ENCODE results near the gene MAPRE2.

MAPRE2 gene

DNA sequence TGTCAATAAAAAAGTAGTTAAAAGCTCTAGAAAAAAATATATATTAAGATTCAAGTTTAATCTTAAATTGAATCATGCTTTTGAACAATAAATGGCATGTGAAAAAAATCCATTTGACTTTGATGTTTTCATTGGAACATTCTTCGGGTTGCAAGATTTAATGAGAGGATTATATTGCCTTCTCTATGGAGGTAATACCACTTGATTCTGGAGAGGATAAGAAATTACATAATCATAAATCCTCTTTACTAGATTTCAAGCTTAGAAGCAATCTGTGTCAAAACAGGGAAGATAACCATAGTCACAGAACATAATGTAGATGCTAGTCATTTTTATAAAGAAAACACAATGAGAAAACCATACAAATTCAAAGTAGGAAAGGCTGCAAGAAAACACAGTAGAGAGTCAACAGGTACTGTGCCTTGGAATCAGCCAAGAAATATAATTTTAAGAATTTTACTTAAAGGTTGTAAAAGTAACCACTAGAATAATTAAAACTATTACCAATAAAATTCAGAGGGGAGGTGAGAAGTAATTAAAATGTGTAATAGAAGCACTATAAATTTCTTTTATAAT, 18.7 kb upstream of the MAPRE2 start:
- H3K79me2 ChIP-seq (ENCODE audit: control insufficient read depth, low read length), result no peaks in the 10 kb centered on the region
- no peaks in the 10 kb centered on the region for H4K20me1 ChIP-seq (ENCODE audit: control insufficient read depth, insufficient read depth, low read depth, low read length)
- H3K9me2 ChIP-seq (replicated peaks; ENCODE audit: control insufficient read depth, low read length), result no peaks in the 10 kb centered on the region
- H3K4me3 ChIP-seq (ENCODE audit: low read length), result no peak overlapping the region
- peaks cover 12% of the 10 kb centered on the region for H3K4me1 ChIP-seq (ENCODE audit: control insufficient read depth, low read length)
- no peaks in the 10 kb centered on the region for H3K27me3 ChIP-seq (ENCODE audit: control insufficient read depth, low read length)
- no peaks in the 10 kb centered on the region for H3K9me3 ChIP-seq (ENCODE audit: control insufficient read depth, insufficient read depth, low read length)
- no peak overlapping the region for H3K27ac ChIP-seq (ENCODE audit: low read depth, low read length)
- no peaks in the 10 kb centered on the region for H3K36me3 ChIP-seq (ENCODE audit: control insufficient read depth, low read length)
- no peak overlapping the region for H3K4me2 ChIP-seq (ENCODE audit: low read length)
- TF ChIP-seq, protein P1, sequence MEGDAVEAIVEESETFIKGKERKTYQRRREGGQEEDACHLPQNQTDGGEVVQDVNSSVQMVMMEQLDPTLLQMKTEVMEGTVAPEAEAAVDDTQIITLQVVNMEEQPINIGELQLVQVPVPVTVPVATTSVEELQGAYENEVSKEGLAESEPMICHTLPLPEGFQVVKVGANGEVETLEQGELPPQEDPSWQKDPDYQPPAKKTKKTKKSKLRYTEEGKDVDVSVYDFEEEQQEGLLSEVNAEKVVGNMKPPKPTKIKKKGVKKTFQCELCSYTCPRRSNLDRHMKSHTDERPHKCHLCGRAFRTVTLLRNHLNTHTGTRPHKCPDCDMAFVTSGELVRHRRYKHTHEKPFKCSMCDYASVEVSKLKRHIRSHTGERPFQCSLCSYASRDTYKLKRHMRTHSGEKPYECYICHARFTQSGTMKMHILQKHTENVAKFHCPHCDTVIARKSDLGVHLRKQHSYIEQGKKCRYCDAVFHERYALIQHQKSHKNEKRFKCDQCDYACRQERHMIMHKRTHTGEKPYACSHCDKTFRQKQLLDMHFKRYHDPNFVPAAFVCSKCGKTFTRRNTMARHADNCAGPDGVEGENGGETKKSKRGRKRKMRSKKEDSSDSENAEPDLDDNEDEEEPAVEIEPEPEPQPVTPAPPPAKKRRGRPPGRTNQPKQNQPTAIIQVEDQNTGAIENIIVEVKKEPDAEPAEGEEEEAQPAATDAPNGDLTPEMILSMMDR (IDR thresholded peaks at IDR 0.05; ENCODE audit: low read depth, low read length, poor library complexity, severe bottlenecking), result no peak
- no peak for TF ChIP-seq EZH2phosphoT487 (IDR thresholded peaks at IDR 0.05; ENCODE audit: borderline replicate concordance, low read length)
- no peaks in the 10 kb centered on the region for H3F3A ChIP-seq (ENCODE audit: control insufficient read depth, insufficient read depth)

DNA sequence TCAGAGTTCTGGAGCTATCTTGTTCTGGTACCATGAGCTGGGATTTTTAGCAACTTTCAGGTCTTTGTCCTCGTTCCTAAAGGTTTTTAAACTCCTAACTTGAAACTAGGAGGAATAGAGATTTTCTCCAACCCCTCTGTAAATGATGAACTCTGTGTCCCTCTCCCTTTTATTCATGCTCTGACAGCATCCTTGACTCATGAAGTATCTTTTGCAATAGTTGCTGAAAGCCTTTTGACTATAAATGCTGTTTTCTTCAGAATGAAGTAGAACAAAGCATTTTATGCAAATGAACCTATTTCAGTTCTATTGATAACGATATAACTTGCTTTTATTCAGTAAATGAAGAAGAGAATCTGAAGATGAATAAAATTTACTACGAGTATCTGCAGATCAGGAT, 17.0 kb upstream of the MAPRE2 start:
- Histone ChIP-seq H3K9me2 (replicated peaks; ENCODE audit: control insufficient read depth, low read length) (no peaks in the 10 kb centered on the region), H3K36me3 (ENCODE audit: control insufficient read depth, low read length) (no peaks in the 10 kb centered on the region), H3K4me3 (ENCODE audit: low read length) (no peak overlapping the region), H3K4me1 (ENCODE audit: control insufficient read depth, low read length) (peaks cover 14% of the 10 kb centered on the region), H3K79me2 (ENCODE audit: control insufficient read depth, low read length) (no peaks in the 10 kb centered on the region), H3F3A (ENCODE audit: control insufficient read depth, insufficient read depth) (no peaks in the 10 kb centered on the region), H3K9me3 (ENCODE audit: control insufficient read depth, insufficient read depth, low read length) (no peaks in the 10 kb centered on the region), H3K27ac (ENCODE audit: low read depth, low read length) (no peak overlapping the region), H4K20me1 (ENCODE audit: control insufficient read depth, insufficient read depth, low read depth, low read length) (no peaks in the 10 kb centered on the region), H3K27me3 (ENCODE audit: control insufficient read depth, low read length) (no peaks in the 10 kb centered on the region), H3K4me2 (ENCODE audit: low read length) (no peak overlapping the region)
- TF ChIP-seq, protein P1 (IDR thresholded peaks at IDR 0.05; ENCODE audit: low read depth, low read length, poor library complexity, severe bottlenecking), result no peak
- no peak for TF ChIP-seq EZH2phosphoT487 (IDR thresholded peaks at IDR 0.05; ENCODE audit: borderline replicate concordance, low read length)

DNA sequence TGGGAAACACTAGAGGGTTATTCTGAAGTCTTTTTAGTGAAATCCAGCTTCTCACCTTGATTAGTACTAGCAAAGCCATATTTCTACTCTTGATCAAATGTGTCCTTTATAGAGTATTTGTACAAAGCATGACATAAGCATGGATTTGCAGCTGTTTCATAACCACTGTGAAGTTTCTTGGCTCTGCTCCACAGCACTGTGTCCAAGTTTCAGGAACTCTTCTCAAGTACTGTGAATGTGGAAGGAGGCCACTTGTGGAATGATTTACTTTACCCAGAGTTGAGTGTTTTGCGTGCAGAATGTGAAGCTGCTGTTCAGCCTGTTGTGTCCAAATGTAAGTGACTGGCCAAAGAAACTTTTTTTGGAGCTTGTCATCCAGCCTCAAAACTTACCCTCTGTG, 16.2 kb upstream of the MAPRE2 start:
- no peak for TF ChIP-seq EZH2phosphoT487 (IDR thresholded peaks at IDR 0.05; ENCODE audit: borderline replicate concordance, low read length)
- TF ChIP-seq, protein P1 (IDR thresholded peaks at IDR 0.05; ENCODE audit: low read depth, low read length, poor library complexity, severe bottlenecking), result no peak
- Histone ChIP-seq H3K4me2 (ENCODE audit: low read length) (no peak overlapping the region), H3K4me3 (ENCODE audit: low read length) (no peak overlapping the region), H3K79me2 (ENCODE audit: control insufficient read depth, low read length) (no peaks in the 10 kb centered on the region), H3K4me1 (ENCODE audit: control insufficient read depth, low read length) (peaks cover 20% of the 10 kb centered on the region), H3K27ac (ENCODE audit: low read depth, low read length) (no peak overlapping the region), H3K27me3 (ENCODE audit: control insufficient read depth, low read length) (no peaks in the 10 kb centered on the region), H3K9me2 (replicated peaks; ENCODE audit: control insufficient read depth, low read length) (no peaks in the 10 kb centered on the region), H3F3A (ENCODE audit: control insufficient read depth, insufficient read depth) (no peaks in the 10 kb centered on the region), H3K36me3 (ENCODE audit: control insufficient read depth, low read length) (no peaks in the 10 kb centered on the region), H4K20me1 (ENCODE audit: control insufficient read depth, insufficient read depth, low read depth, low read length) (no peaks in the 10 kb centered on the region), H3K9me3 (ENCODE audit: control insufficient read depth, insufficient read depth, low read length) (no peaks in the 10 kb centered on the region)
